GM12878 (cell line): ENCODE data around the gene AMPH.

Experiments used
- BHLHE40 ChIP-seq, 2 experiments: fragments of 450-650 bp in 1 of 2; IDR thresholded peaks; 2 replicates each; pipeline ENCODE4 v1.6.1; 2011 to 2017; ENCODE audit warnings: low read depth in 2 of 2, borderline replicate concordance in 1 of 2, improper control_type of control experiment in 1 of 2, low read length in 1 of 2, mild to moderate bottlenecking in 1 of 2
- CBFB ChIP-seq: IDR thresholded peaks from 2 replicates; pipeline ENCODE4 v1.6.1; 2016; ENCODE audit warnings: antibody characterized with exemption, low read depth
- CHD2 ChIP-seq: IDR thresholded peaks from 2 replicates; pipeline ENCODE4 v1.6.1; 2011; ENCODE audit warnings: low read depth, low read length, improper control_type of control experiment, borderline replicate concordance
- CTCF ChIP-seq, 3 experiments: IDR thresholded peaks in 2 of 3; conservative IDR thresholded peaks in 1 of 3; 2 replicates each; pipeline ENCODE4 v1.5.1; 2011; ENCODE audit warnings: low read depth in 3 of 3, low read length in 3 of 3, mild to moderate bottlenecking in 3 of 3, control low read depth in 2 of 3, moderate library complexity in 2 of 3, inconsistent platforms in 1 of 3, mixed read lengths in 1 of 3; ENCODE audit not compliant: control insufficient read depth in 2 of 3, insufficient read depth in 1 of 3; ENCODE audit errors: extremely low read depth in 1 of 3
- EP300 ChIP-seq, 2 experiments: fragments of 150-350 bp in 1 of 2; IDR thresholded peaks; 2 replicates each; pipeline ENCODE4 v1.6.1; 2011 to 2012; ENCODE audit warnings: low read depth in 2 of 2, low read length in 2 of 2, borderline replicate concordance in 1 of 2, improper control_type of control experiment in 1 of 2, inconsistent platforms in 1 of 2; ENCODE audit not compliant: control insufficient read depth in 1 of 2
- EZH2 ChIP-seq: IDR thresholded peaks from 2 replicates; pipeline ENCODE4 v1.6.1; 2012; ENCODE audit warnings: low read depth, mild to moderate bottlenecking, control low read depth, inconsistent platforms, low read length, borderline replicate concordance; ENCODE audit not compliant: control insufficient read depth
- HDAC2 ChIP-seq: fragments of 200-600 bp; sonication (generic); IDR thresholded peaks from 2 replicates; pipeline ENCODE4 v1.6.1; 2017
- MAX ChIP-seq: IDR thresholded peaks from 2 replicates; pipeline ENCODE4 v1.6.1; 2012; ENCODE audit warnings: low read depth, low read length, improper control_type of control experiment
- POLR2A ChIP-seq: IDR thresholded peaks from 2 replicates; pipeline ENCODE4 v1.6.1; 2011; ENCODE audit warnings: low read depth, mild to moderate bottlenecking, low read length
- ZNF384 ChIP-seq: IDR thresholded peaks from 2 replicates; pipeline ENCODE4 v1.6.1; 2012; ENCODE audit warnings: low read depth, mild to moderate bottlenecking, low read length, improper control_type of control experiment, borderline replicate concordance

- no peak for TF ChIP-seq ZNF384
- no peak for TF ChIP-seq CBFB
- TF ChIP-seq MAX, result no peak
- TF ChIP-seq EZH2, result no peak
- no peak for TF ChIP-seq EP300 (IDR thresholded peaks at IDR 0.05; ENCODE audit: borderline replicate concordance in 1 of 2, control insufficient read depth in 1 of 2, low read depth in 2 of 2, low read length in 2 of 2)
- no peak for TF ChIP-seq HDAC2
- TF ChIP-seq CHD2, result no peak
- no peak for TF ChIP-seq CTCF (IDR thresholded peaks at IDR 0.05 in 2 of 3, conservative IDR thresholded peaks at IDR 0.05 in 1 of 3; ENCODE audit: control insufficient read depth in 2 of 3, extremely low read depth in 1 of 3, insufficient read depth in 1 of 3, low read depth in 3 of 3, low read length in 3 of 3)
- no peak for TF ChIP-seq POLR2A
- no peak for TF ChIP-seq BHLHE40 (IDR thresholded peaks at IDR 0.05; ENCODE audit: borderline replicate concordance in 1 of 2, low read depth in 2 of 2, low read length in 1 of 2)
These were observed 183.1 kb downstream of the AMPH start for GRCh38 chr7:38448054-38448453.
